ENCODE data around the gene DLX2. TPM values are rescaled to one million over a fixed set of nuclear protein-coding genes. Genes with fewer than 3 reads are reported as not detected.

Gene DLX2
- total RNA-seq, 1 donor from 2014 or later: 21.1 TPM

DNA sequence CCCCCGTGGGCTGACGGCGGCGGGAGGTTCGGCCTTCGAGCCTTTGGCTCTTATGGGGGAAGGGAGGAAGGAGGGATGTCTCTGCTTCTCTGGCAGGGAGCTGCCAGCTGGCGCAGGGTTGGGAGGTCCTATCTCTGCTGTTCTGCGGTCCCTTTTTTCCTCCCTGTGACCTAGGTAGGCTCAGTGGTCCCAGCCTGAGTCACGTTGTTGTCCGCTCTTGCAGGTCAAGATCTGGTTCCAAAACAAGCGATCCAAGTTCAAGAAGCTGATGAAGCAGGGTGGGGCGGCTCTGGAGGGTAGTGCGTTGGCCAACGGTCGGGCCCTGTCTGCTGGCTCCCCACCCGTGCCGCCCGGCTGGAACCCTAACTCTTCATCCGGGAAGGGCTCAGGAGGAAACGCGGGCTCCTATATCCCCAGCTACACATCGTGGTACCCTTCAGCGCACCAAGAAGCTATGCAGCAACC, 14.9 kb downstream of the DLX2 start:
- peak overlapping the region; percentile 99 for H3K4me3 Mint-ChIP-seq
- TF ChIP-seq, protein P1, sequence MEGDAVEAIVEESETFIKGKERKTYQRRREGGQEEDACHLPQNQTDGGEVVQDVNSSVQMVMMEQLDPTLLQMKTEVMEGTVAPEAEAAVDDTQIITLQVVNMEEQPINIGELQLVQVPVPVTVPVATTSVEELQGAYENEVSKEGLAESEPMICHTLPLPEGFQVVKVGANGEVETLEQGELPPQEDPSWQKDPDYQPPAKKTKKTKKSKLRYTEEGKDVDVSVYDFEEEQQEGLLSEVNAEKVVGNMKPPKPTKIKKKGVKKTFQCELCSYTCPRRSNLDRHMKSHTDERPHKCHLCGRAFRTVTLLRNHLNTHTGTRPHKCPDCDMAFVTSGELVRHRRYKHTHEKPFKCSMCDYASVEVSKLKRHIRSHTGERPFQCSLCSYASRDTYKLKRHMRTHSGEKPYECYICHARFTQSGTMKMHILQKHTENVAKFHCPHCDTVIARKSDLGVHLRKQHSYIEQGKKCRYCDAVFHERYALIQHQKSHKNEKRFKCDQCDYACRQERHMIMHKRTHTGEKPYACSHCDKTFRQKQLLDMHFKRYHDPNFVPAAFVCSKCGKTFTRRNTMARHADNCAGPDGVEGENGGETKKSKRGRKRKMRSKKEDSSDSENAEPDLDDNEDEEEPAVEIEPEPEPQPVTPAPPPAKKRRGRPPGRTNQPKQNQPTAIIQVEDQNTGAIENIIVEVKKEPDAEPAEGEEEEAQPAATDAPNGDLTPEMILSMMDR (conservative IDR thresholded peaks at IDR 0.05): no peak
- peaks cover 56% of the 10 kb centered on the region for H3K4me1 Mint-ChIP-seq
- H3K9me3 Mint-ChIP-seq: no peaks in the 10 kb centered on the region
- H3K27me3 Mint-ChIP-seq (ENCODE audit: low read depth): peaks cover 99% of the 10 kb centered on the region
- peaks cover 27% of the 10 kb centered on the region for H3K36me3 Mint-ChIP-seq (ENCODE audit: low read depth)
- DNase-seq (ENCODE audit: low read depth, low spot score): peak; percentile 18
- H3K27ac Mint-ChIP-seq (ENCODE audit: unreplicated experiment): no peak overlapping the region

DNA sequence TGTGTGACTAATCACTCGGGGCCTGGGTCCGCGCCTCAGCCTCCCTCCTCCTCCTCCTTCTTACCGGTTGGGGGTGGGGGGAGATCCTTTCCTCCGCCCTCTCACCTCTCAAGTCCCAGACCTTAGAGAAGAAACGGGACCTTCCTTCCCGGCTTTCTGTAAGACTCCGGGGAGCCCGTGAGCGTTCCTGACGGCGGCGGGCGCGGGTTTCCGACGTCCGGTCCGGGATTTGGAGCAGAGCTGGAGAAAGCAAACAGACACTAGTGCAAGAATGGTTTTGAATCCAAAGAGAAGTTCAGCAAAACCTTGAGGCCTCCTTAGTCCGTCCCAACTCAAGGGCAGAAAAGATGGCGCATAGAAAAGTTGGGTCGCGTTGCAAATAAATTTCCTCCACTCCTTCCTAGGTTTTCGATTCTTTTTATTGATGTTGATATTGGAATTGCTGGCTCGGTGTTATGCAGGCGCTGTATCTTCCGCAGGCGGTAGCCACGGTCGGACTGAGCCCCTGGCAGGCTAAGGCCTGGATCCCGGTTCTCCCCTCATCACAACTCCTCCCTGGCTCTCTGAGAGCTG, 15.4 kb downstream of the DLX2 start:
- H3K36me3 Mint-ChIP-seq (ENCODE audit: low read depth): peaks cover 27% of the 10 kb centered on the region
- TF ChIP-seq, protein P1 (conservative IDR thresholded peaks at IDR 0.05): no peak
- H3K9me3 Mint-ChIP-seq: no peaks in the 10 kb centered on the region
- H3K27ac Mint-ChIP-seq (ENCODE audit: unreplicated experiment): peak overlapping the region; percentile 86
- H3K4me3 Mint-ChIP-seq: peak overlapping the region; percentile 99
- peaks cover 57% of the 10 kb centered on the region for H3K4me1 Mint-ChIP-seq
- DNase-seq (ENCODE audit: low read depth, low spot score): peak; percentile 12
- peaks cover 99% of the 10 kb centered on the region for H3K27me3 Mint-ChIP-seq (ENCODE audit: low read depth)

DNA sequence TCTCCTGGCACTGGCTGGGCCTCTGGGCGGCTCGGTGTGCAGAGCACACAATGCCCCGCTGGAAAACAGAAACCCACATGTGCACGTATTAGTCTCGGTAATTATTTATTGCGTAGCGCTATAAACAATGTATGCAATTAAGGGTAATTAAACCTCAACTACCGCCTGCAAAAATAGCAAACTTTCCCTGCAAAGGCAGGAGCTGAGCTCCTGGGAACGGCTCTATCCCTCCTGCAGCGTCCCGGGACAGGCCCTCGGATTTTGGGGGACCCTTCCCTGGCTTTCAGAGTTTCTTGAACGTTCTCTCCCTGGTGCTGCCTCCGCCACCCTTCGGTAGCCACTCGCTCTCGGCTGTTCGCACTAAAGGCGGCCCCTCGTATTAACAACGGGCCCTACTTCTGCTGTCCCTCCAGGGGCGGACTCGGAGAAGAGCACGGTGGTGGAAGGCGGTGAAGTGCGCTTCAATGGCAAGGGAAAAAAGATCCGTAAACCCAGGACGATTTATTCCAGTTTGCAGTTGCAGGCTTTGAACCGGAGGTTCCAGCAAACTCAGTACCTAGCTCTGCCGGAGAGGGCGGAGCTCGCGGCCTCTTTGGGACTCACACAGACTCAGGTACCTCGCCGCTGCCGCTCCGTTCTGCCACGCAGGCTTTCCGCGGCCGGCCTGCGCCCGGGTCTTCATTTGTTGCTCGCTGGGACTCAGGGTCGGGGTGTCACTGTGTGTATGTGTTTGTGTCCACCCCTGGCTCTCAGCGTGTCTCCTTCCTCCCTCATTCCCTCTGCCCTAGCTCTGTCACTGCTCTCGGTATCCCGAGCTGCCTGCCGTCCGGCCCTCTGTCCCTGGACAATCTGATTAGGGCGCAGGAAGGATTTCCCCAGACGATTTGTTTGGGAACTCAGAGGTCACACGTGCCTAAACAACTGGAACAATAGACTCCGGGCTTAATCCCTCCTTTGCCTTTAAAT, 16.2 kb downstream of the DLX2 start:
- Mint-ChIP-seq H3K4me3 (peak overlapping the region; percentile 99), H3K27ac (ENCODE audit: unreplicated experiment) (peak overlapping the region; percentile 86), H3K27me3 (ENCODE audit: low read depth) (peaks cover 99% of the 10 kb centered on the region), H3K36me3 (ENCODE audit: low read depth) (peaks cover 27% of the 10 kb centered on the region), H3K9me3 (no peaks in the 10 kb centered on the region), H3K4me1 (peaks cover 60% of the 10 kb centered on the region)
- DNase-seq (ENCODE audit: low read depth, low spot score): peak; percentile 30
- TF ChIP-seq, protein P1 (conservative IDR thresholded peaks at IDR 0.05): peak; percentile 47

DNA sequence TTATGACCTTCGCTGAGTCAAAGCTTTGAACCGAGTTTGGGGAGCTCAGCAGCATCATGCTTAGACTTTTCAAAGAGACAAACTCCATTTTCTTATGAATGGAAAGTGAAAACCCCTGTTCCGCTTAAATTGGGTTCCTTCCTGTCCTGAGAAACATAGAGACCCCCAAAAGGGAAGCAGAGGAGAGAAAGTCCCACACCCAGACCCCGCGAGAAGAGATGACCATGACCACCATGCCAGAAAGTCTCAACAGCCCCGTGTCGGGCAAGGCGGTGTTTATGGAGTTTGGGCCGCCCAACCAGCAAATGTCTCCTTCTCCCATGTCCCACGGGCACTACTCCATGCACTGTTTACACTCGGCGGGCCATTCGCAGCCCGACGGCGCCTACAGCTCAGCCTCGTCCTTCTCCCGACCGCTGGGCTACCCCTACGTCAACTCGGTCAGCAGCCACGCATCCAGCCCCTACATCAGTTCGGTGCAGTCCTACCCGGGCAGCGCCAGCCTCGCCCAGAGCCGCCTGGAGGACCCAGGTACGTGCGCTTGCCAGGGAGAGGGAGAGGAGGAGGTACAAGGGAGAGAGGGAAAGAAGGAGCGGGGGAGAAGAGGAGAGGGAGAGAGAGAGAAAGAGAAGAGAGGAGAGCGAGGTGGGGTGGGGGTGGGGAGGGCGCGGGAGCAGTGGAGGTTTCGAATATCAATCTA, 17.1 kb downstream of the DLX2 start, which contains the start of gene DLX1:
TSS of gene DLX1 (plus strand) at position 48 of the 700 bp plus-strand sequence. CDS start at position 219, 171 bp downstream.
- Mint-ChIP-seq H3K36me3 (ENCODE audit: low read depth) (peaks cover 29% of the 10 kb centered on the region), H3K27ac (ENCODE audit: unreplicated experiment) (peak within 1 kb of the TSS; percentile 67), H3K4me3 (peak within 1 kb of the TSS; percentile 99), H3K27me3 (ENCODE audit: low read depth) (peaks cover 100% of the 10 kb centered on the region), H3K9me3 (no peaks in the 10 kb centered on the region), H3K4me1 (peaks cover 63% of the 10 kb centered on the region)
- TF ChIP-seq, protein P1 (conservative IDR thresholded peaks at IDR 0.05): no peak
- DNase-seq (ENCODE audit: low read depth, low spot score): no peak
